ENCODE data around the gene TSNAX.

Gene TSNAX

GRCh38 chr1:231546693-231547092, 18.2 kb downstream of the TSNAX start:
- Histone ChIP-seq H3K9me3 (ENCODE audit: insufficient read depth, low read depth, low read length) (no peaks in the 10 kb centered on the region), H3K36me3 (ENCODE audit: insufficient read depth, low read depth, low read length) (peaks cover 25% of the 10 kb centered on the region), H3K4me1 (ENCODE audit: insufficient read depth, low read length) (peaks cover 5% of the 10 kb centered on the region; the same call in 1 of the 2 replicates), H3K9ac (ENCODE audit: low read depth, low read length) (no peak overlapping the region), H3K27me3 (ENCODE audit: insufficient read depth, low read length) (no peaks in the 10 kb centered on the region), H3K27ac (ENCODE audit: low read length) (no peak overlapping the region), H3K4me3 (ENCODE audit: low read length) (no peak overlapping the region)

GRCh38 chr1:231549733-231550447, 21.4 kb downstream of the TSNAX start:
- Histone ChIP-seq H3K27ac (ENCODE audit: low read length) (no peak overlapping the region), H3K27me3 (ENCODE audit: insufficient read depth, low read length) (no peaks in the 10 kb centered on the region), H3K4me1 (ENCODE audit: insufficient read depth, low read length) (peaks cover 5% of the 10 kb centered on the region; the same call in 1 of the 2 replicates), H3K9me3 (ENCODE audit: insufficient read depth, low read depth, low read length) (no peaks in the 10 kb centered on the region), H3K36me3 (ENCODE audit: insufficient read depth, low read depth, low read length) (peaks cover 9% of the 10 kb centered on the region; the same call in 1 of the 2 replicates), H3K9ac (ENCODE audit: low read depth, low read length) (no peak overlapping the region), H3K4me3 (ENCODE audit: low read length) (no peak overlapping the region)

GRCh38 chr1:231550448-231550781, 21.9 kb downstream of the TSNAX start:
- Histone ChIP-seq H3K4me1 (ENCODE audit: insufficient read depth, low read length) (peaks cover 5% of the 10 kb centered on the region; the same call in 1 of the 2 replicates), H3K9ac (ENCODE audit: low read depth, low read length) (no peak overlapping the region), H3K36me3 (ENCODE audit: insufficient read depth, low read depth, low read length) (peaks cover 9% of the 10 kb centered on the region; the same call in 1 of the 2 replicates)

GRCh38 chr1:231553320-231553719, 24.9 kb downstream of the TSNAX start:
- no peaks in the 10 kb centered on the region for H3K9me3 ChIP-seq (ENCODE audit: insufficient read depth, low read depth, low read length)
- H3K36me3 ChIP-seq (ENCODE audit: insufficient read depth, low read depth, low read length), result peaks cover 9% of the 10 kb centered on the region; the same call in 1 of the 2 replicates
- H3K4me3 ChIP-seq (ENCODE audit: low read length), result no peak overlapping the region
- H3K9ac ChIP-seq (ENCODE audit: low read depth, low read length), result no peak overlapping the region
- H3K4me1 ChIP-seq (ENCODE audit: insufficient read depth, low read length), result peaks cover 5% of the 10 kb centered on the region; the same call in 1 of the 2 replicates
- no peak overlapping the region for H3K27ac ChIP-seq (ENCODE audit: low read length)
- H3K27me3 ChIP-seq (ENCODE audit: insufficient read depth, low read length), result no peaks in the 10 kb centered on the region

More at GRCh38 chr1:231550448-231550781, 21.9 kb downstream of the TSNAX start:
- Histone ChIP-seq H3K9me3 (ENCODE audit: insufficient read depth, low read depth, low read length) (no peaks in the 10 kb centered on the region), H3K27ac (ENCODE audit: low read length) (no peak overlapping the region), H3K4me3 (ENCODE audit: low read length) (no peak overlapping the region), H3K27me3 (ENCODE audit: insufficient read depth, low read length) (no peaks in the 10 kb centered on the region)

- no peaks in the 10 kb centered on the region for H3K9me3 ChIP-seq (ENCODE audit: insufficient read depth, low read depth, low read length)
- peaks cover 4% of the 10 kb centered on the region; the same call in 1 of the 2 replicates for H3K4me1 ChIP-seq (ENCODE audit: insufficient read depth, low read length)
- peaks cover 9% of the 10 kb centered on the region; the same call in 1 of the 2 replicates for H3K36me3 ChIP-seq (ENCODE audit: insufficient read depth, low read depth, low read length)
- no peaks in the 10 kb centered on the region for H3K27me3 ChIP-seq (ENCODE audit: insufficient read depth, low read length)
- H3K4me3 ChIP-seq (ENCODE audit: low read length), result no peak overlapping the region
- H3K9ac ChIP-seq (ENCODE audit: low read depth, low read length), result no peak overlapping the region
- no peak overlapping the region for H3K27ac ChIP-seq (ENCODE audit: low read length)
Measured at GRCh38 chr1:231554969-231555368, 26.5 kb downstream of the TSNAX start.

GRCh38 chr1:231557411-231557810, 28.9 kb downstream of the TSNAX start:
- no peak overlapping the region for H3K27ac ChIP-seq (ENCODE audit: low read length)
- H3K4me1 ChIP-seq (ENCODE audit: insufficient read depth, low read length), result no peaks in the 10 kb centered on the region
- H3K9ac ChIP-seq (ENCODE audit: low read depth, low read length), result no peak overlapping the region
- peaks cover 23% of the 10 kb centered on the region; the same call in 1 of the 2 replicates for H3K36me3 ChIP-seq (ENCODE audit: insufficient read depth, low read depth, low read length)
- H3K9me3 ChIP-seq (ENCODE audit: insufficient read depth, low read depth, low read length), result no peaks in the 10 kb centered on the region
- H3K4me3 ChIP-seq (ENCODE audit: low read length), result no peak overlapping the region
- H3K27me3 ChIP-seq (ENCODE audit: insufficient read depth, low read length), result no peaks in the 10 kb centered on the region

GRCh38 chr1:231557898-231558707, 29.6 kb downstream of the TSNAX start:
- Histone ChIP-seq H3K36me3 (ENCODE audit: insufficient read depth, low read depth, low read length) (peaks cover 26% of the 10 kb centered on the region; the same call in 1 of the 2 replicates), H3K4me1 (ENCODE audit: insufficient read depth, low read length) (no peaks in the 10 kb centered on the region), H3K9me3 (ENCODE audit: insufficient read depth, low read depth, low read length) (no peaks in the 10 kb centered on the region), H3K27ac (ENCODE audit: low read length) (no peak overlapping the region), H3K27me3 (ENCODE audit: insufficient read depth, low read length) (no peaks in the 10 kb centered on the region), H3K9ac (ENCODE audit: low read depth, low read length) (no peak overlapping the region), H3K4me3 (ENCODE audit: low read length) (no peak overlapping the region)

GRCh38 chr1:231558708-231559185, 30.3 kb downstream of the TSNAX start:
- Histone ChIP-seq H3K27me3 (ENCODE audit: insufficient read depth, low read length) (no peaks in the 10 kb centered on the region), H3K9me3 (ENCODE audit: insufficient read depth, low read depth, low read length) (no peaks in the 10 kb centered on the region), H3K9ac (ENCODE audit: low read depth, low read length) (no peak overlapping the region), H3K27ac (ENCODE audit: low read length) (no peak overlapping the region), H3K4me3 (ENCODE audit: low read length) (no peak overlapping the region), H3K4me1 (ENCODE audit: insufficient read depth, low read length) (no peaks in the 10 kb centered on the region), H3K36me3 (ENCODE audit: insufficient read depth, low read depth, low read length) (peaks cover 30% of the 10 kb centered on the region)

- Histone ChIP-seq H3K9me3 (ENCODE audit: insufficient read depth, low read depth, low read length) (no peaks in the 10 kb centered on the region), H3K4me3 (ENCODE audit: low read length) (no peak overlapping the region), H3K9ac (ENCODE audit: low read depth, low read length) (no peak overlapping the region), H3K27ac (ENCODE audit: low read length) (no peak overlapping the region), H3K36me3 (ENCODE audit: insufficient read depth, low read depth, low read length) (peaks cover 38% of the 10 kb centered on the region), H3K4me1 (ENCODE audit: insufficient read depth, low read length) (no peaks in the 10 kb centered on the region), H3K27me3 (ENCODE audit: insufficient read depth, low read length) (no peaks in the 10 kb centered on the region)
Measured at GRCh38 chr1:231561647-231562383, 33.3 kb downstream of the TSNAX start.

GRCh38 chr1:231563247-231563646, 34.8 kb downstream of the TSNAX start:
- Histone ChIP-seq H3K27me3 (ENCODE audit: insufficient read depth, low read length) (no peaks in the 10 kb centered on the region), H3K4me3 (ENCODE audit: low read length) (no peak overlapping the region), H3K9me3 (ENCODE audit: insufficient read depth, low read depth, low read length) (no peaks in the 10 kb centered on the region), H3K36me3 (ENCODE audit: insufficient read depth, low read depth, low read length) (peaks cover 42% of the 10 kb centered on the region), H3K27ac (ENCODE audit: low read length) (no peak overlapping the region), H3K4me1 (ENCODE audit: insufficient read depth, low read length) (no peaks in the 10 kb centered on the region), H3K9ac (ENCODE audit: low read depth, low read length) (no peak overlapping the region)

- H3K27me3 ChIP-seq (ENCODE audit: insufficient read depth, low read length), result no peaks in the 10 kb centered on the region
- no peaks in the 10 kb centered on the region for H3K4me1 ChIP-seq (ENCODE audit: insufficient read depth, low read length)
- no peaks in the 10 kb centered on the region for H3K9me3 ChIP-seq (ENCODE audit: insufficient read depth, low read depth, low read length)
- H3K9ac ChIP-seq (ENCODE audit: low read depth, low read length), result no peak overlapping the region
- no peak overlapping the region for H3K27ac ChIP-seq (ENCODE audit: low read length)
- no peak overlapping the region for H3K4me3 ChIP-seq (ENCODE audit: low read length)
- peaks cover 42% of the 10 kb centered on the region for H3K36me3 ChIP-seq (ENCODE audit: insufficient read depth, low read depth, low read length)
Measured at GRCh38 chr1:231564373-231564772, 35.9 kb downstream of the TSNAX start.

All from iPS-20b (cell line).